ENCODE data around the gene SLX9.

DNA sequence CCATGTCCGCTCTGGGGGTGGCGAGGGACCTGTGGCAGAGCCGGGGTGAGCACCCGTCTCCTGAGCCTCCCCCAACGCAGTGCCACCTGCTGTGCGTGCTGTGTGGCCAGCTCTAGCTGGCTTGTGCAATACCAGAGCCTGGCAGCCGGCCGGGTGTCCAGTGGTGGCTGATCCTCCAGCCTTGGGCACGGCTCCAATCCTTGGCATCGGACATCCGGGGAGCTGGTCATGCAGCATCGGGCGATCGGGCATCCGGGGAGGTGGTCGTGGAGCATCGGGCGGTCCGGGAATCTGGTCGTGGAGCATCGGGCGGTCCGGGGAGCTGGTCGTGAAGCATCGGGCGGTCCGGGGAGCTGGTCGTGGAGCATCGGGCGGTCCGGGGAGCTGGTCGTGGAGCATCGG, 8.1 kb downstream of the SLX9 start:
- TF ChIP-seq POLR2AphosphoS5 (IDR thresholded peaks at IDR 0.05; ENCODE audit: low read depth, low read length): no peak
- no peak for TF ChIP-seq POLR2A (IDR thresholded peaks at IDR 0.05; ENCODE audit: low read depth, low read length)
